ENCODE measurements around the gene IFNAR1. TPM values are rescaled to one million over a fixed set of nuclear protein-coding genes. Genes with fewer than 3 reads are reported as not detected.

Gene IFNAR1
- total and polyA plus RNA-seq, 2 experiments from 2014 or later: 14.0 to 18.7 TPM

Other genes starting within 250 kb of the IFNAR1 start
- gene IFNAR2, start 95.0 kb upstream of the IFNAR1 start, total RNA-seq (2014; rRNA removed; shearing (Covaris generic)): 11.1 and 18.2 TPM in 2 replicates
- gene IFNAR2, start 95.0 kb upstream of the IFNAR1 start, polyA plus RNA-seq (2016; fragmentation: Nextera tagmentation; extraction: Ambion mirVana): 14.5 and 16.8 TPM in 2 replicates
- gene IL10RB, start 58.6 kb upstream of the IFNAR1 start, total RNA-seq (2014; rRNA removed; shearing (Covaris generic)): 2.1 and 2.5 TPM in 2 replicates
- gene IL10RB, start 58.6 kb upstream of the IFNAR1 start, polyA plus RNA-seq (2016; fragmentation: Nextera tagmentation; extraction: Ambion mirVana): 2.2 and 2.4 TPM in 2 replicates
- 21.9 and 25.0 TPM in 2 replicates for gene IFNGR2, start 78.4 kb downstream of the IFNAR1 start, total RNA-seq (2014; rRNA removed; shearing (Covaris generic))
- gene IFNGR2, start 78.4 kb downstream of the IFNAR1 start, polyA plus RNA-seq (2016; fragmentation: Nextera tagmentation; extraction: Ambion mirVana): 29.4 and 29.9 TPM in 2 replicates
- gene TMEM50B, start 155.0 kb downstream of the IFNAR1 start, total RNA-seq (2014; rRNA removed; shearing (Covaris generic)): 19.1 and 25.1 TPM in 2 replicates
- 26.1 and 27.6 TPM in 2 replicates for gene TMEM50B, start 155.0 kb downstream of the IFNAR1 start, polyA plus RNA-seq (2016; fragmentation: Nextera tagmentation; extraction: Ambion mirVana)
- 2.5 and 5.0 TPM in 2 replicates for gene DNAJC28, start 166.7 kb downstream of the IFNAR1 start, total RNA-seq (2014; rRNA removed; shearing (Covaris generic))
- gene DNAJC28, start 166.7 kb downstream of the IFNAR1 start, polyA plus RNA-seq (2016; fragmentation: Nextera tagmentation; extraction: Ambion mirVana): 3.8 and 6.6 TPM in 2 replicates
- gene GART, start 217.1 kb downstream of the IFNAR1 start, total RNA-seq (2014; rRNA removed; shearing (Covaris generic)): 224 and 270 TPM in 2 replicates
- 86.3 and 87.6 TPM in 2 replicates for gene GART, start 217.1 kb downstream of the IFNAR1 start, polyA plus RNA-seq (2016; fragmentation: Nextera tagmentation; extraction: Ambion mirVana)
- gene SON, start 218.1 kb downstream of the IFNAR1 start, total RNA-seq (2014; rRNA removed; shearing (Covaris generic)): 361 and 362 TPM in 2 replicates
- 1,421 and 1,477 TPM in 2 replicates for gene SON, start 218.1 kb downstream of the IFNAR1 start, polyA plus RNA-seq (2016; fragmentation: Nextera tagmentation; extraction: Ambion mirVana)